Measurements from ENCODE around the gene SLC45A2.

SLC45A2 gene

GRCh38 chr5:33973271-33973670, 11.2 kb downstream of the SLC45A2 start:
- TF ChIP-seq BHLHE40 (IDR thresholded peaks at IDR 0.05; ENCODE audit: borderline replicate concordance) (no peak), NFRKB (IDR thresholded peaks at IDR 0.05) (no peak), FOXK2 (IDR thresholded peaks at IDR 0.05) (no peak), LEF1 (IDR thresholded peaks at IDR 0.05; ENCODE audit: borderline replicate concordance) (no peak), TARDBP (IDR thresholded peaks at IDR 0.05) (no peak), FOXM1 (IDR thresholded peaks at IDR 0.05; ENCODE audit: borderline replicate concordance) (no peak), ZNF384 (IDR thresholded peaks at IDR 0.05) (no peak), SP1 (IDR thresholded peaks at IDR 0.05) (no peak), L3MBTL2 (conservative IDR thresholded peaks at IDR 0.05) (no peak), CTBP1 (IDR thresholded peaks at IDR 0.05; ENCODE audit: borderline replicate concordance) (no peak), PKNOX1 (IDR thresholded peaks at IDR 0.05) (no peak), HDGF (IDR thresholded peaks at IDR 0.05; ENCODE audit: borderline replicate concordance) (no peak), ARNT (IDR thresholded peaks at IDR 0.05) (no peak), ELF4 (IDR thresholded peaks at IDR 0.05) (no peak), FOXA1 (IDR thresholded peaks at IDR 0.05) (no peak), SUZ12 (IDR thresholded peaks at IDR 0.05) (no peak)

GRCh38 chr5:33969572-33970452, 14.7 kb downstream of the SLC45A2 start:
- DNase-seq (ENCODE audit: extremely low spot score), result peak; percentile 53
- ChIA-PET POLR2A (no interaction called here), CTCF (interaction anchor here (0.5 to 1.5 kb wide), 10 partner anchors 9 to 534 kb away, joined by 3 to 5 read pairs (median 4); no protein-coding TSS in a partner anchor)
- TF ChIP-seq ARNT (IDR thresholded peaks at IDR 0.05) (no peak), LEF1 (IDR thresholded peaks at IDR 0.05; ENCODE audit: borderline replicate concordance) (no peak), CTBP1 (IDR thresholded peaks at IDR 0.05; ENCODE audit: borderline replicate concordance) (no peak), FOXM1 (IDR thresholded peaks at IDR 0.05; ENCODE audit: borderline replicate concordance) (no peak), SUZ12 (IDR thresholded peaks at IDR 0.05) (no peak), FOXA1 (IDR thresholded peaks at IDR 0.05) (no peak), L3MBTL2 (conservative IDR thresholded peaks at IDR 0.05) (no peak), BHLHE40 (IDR thresholded peaks at IDR 0.05; ENCODE audit: borderline replicate concordance) (no peak), NFRKB (IDR thresholded peaks at IDR 0.05) (no peak), HDGF (IDR thresholded peaks at IDR 0.05; ENCODE audit: borderline replicate concordance) (no peak), ELF4 (IDR thresholded peaks at IDR 0.05) (no peak), ZNF384 (IDR thresholded peaks at IDR 0.05) (no peak), SP1 (IDR thresholded peaks at IDR 0.05) (no peak), FOXK2 (IDR thresholded peaks at IDR 0.05) (no peak), TARDBP (IDR thresholded peaks at IDR 0.05) (no peak), PKNOX1 (IDR thresholded peaks at IDR 0.05) (no peak)

More at GRCh38 chr5:33973271-33973670, 11.2 kb downstream of the SLC45A2 start:
- POLR2A ChIA-PET, result no interaction called here
- DNase-seq (ENCODE audit: extremely low spot score), result no peak
- CTCF ChIA-PET, result no interaction called here

- ChIA-PET POLR2A (no interaction called here), CTCF (interaction anchor here (1.1 to 1.3 kb wide), 2 partner anchors 10 to 379 kb away, joined by 3 to 4 read pairs; no protein-coding TSS in a partner anchor)
- TF ChIP-seq SP1 (IDR thresholded peaks at IDR 0.05) (no peak), FOXM1 (IDR thresholded peaks at IDR 0.05; ENCODE audit: borderline replicate concordance) (no peak), ARNT (IDR thresholded peaks at IDR 0.05) (no peak), HDGF (IDR thresholded peaks at IDR 0.05; ENCODE audit: borderline replicate concordance) (no peak), L3MBTL2 (conservative IDR thresholded peaks at IDR 0.05) (no peak), SUZ12 (IDR thresholded peaks at IDR 0.05) (no peak), BHLHE40 (IDR thresholded peaks at IDR 0.05; ENCODE audit: borderline replicate concordance) (no peak), TARDBP (IDR thresholded peaks at IDR 0.05) (no peak), LEF1 (IDR thresholded peaks at IDR 0.05; ENCODE audit: borderline replicate concordance) (no peak), ZNF384 (IDR thresholded peaks at IDR 0.05) (no peak), CTBP1 (IDR thresholded peaks at IDR 0.05; ENCODE audit: borderline replicate concordance) (no peak), ELF4 (IDR thresholded peaks at IDR 0.05) (no peak), PKNOX1 (IDR thresholded peaks at IDR 0.05) (no peak), FOXA1 (IDR thresholded peaks at IDR 0.05) (no peak), NFRKB (IDR thresholded peaks at IDR 0.05) (no peak), FOXK2 (IDR thresholded peaks at IDR 0.05) (no peak)
- DNase-seq (ENCODE audit: extremely low spot score), result no peak
These were observed 16.1 kb downstream of the SLC45A2 start for GRCh38 chr5:33968211-33969005.

GRCh38 chr5:33966805-33967204, 17.7 kb downstream of the SLC45A2 start:
- ChIA-PET CTCF (no interaction called here), POLR2A (no interaction called here)
- no peak for DNase-seq (ENCODE audit: extremely low spot score)
- TF ChIP-seq TARDBP (IDR thresholded peaks at IDR 0.05) (no peak), CTBP1 (IDR thresholded peaks at IDR 0.05; ENCODE audit: borderline replicate concordance) (no peak), HDGF (IDR thresholded peaks at IDR 0.05; ENCODE audit: borderline replicate concordance) (no peak), NFRKB (IDR thresholded peaks at IDR 0.05) (no peak), SUZ12 (IDR thresholded peaks at IDR 0.05) (no peak), ELF4 (IDR thresholded peaks at IDR 0.05) (no peak), FOXM1 (IDR thresholded peaks at IDR 0.05; ENCODE audit: borderline replicate concordance) (no peak), ARNT (IDR thresholded peaks at IDR 0.05) (no peak), FOXA1 (IDR thresholded peaks at IDR 0.05) (no peak), BHLHE40 (IDR thresholded peaks at IDR 0.05; ENCODE audit: borderline replicate concordance) (no peak)

All from HEK293T (cell line).